Measurements from ENCODE around the gene TM4SF4.

The TM4SF4 gene

DNA sequence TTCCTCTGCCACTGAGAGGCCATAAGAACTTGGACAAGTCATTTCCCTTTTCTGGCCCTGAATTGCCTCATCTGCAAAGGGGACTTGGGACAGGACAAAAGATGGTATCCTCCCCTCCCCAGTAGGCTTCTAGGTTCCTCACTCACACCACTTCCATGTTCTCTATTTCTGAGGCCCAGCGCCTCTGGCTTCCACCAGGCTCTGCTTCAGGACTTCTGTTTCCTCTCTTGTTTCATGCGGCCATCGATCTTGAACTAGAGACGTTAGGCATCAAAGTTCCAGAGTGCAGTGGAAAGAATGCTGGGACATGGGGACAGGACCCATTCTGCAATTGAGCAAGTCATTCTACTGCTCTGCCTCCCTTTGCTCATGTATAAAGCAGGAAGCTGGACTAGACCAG lies 1.7 kb downstream of the TM4SF4 start:
- no peak overlapping the region for H3K4me3 ChIP-seq (ENCODE audit: low read depth, low read length)
- DNase-seq (ENCODE audit: low read depth, low spot score) = no peak
- TF ChIP-seq, protein P1, sequence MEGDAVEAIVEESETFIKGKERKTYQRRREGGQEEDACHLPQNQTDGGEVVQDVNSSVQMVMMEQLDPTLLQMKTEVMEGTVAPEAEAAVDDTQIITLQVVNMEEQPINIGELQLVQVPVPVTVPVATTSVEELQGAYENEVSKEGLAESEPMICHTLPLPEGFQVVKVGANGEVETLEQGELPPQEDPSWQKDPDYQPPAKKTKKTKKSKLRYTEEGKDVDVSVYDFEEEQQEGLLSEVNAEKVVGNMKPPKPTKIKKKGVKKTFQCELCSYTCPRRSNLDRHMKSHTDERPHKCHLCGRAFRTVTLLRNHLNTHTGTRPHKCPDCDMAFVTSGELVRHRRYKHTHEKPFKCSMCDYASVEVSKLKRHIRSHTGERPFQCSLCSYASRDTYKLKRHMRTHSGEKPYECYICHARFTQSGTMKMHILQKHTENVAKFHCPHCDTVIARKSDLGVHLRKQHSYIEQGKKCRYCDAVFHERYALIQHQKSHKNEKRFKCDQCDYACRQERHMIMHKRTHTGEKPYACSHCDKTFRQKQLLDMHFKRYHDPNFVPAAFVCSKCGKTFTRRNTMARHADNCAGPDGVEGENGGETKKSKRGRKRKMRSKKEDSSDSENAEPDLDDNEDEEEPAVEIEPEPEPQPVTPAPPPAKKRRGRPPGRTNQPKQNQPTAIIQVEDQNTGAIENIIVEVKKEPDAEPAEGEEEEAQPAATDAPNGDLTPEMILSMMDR (IDR thresholded peaks at IDR 0.05; ENCODE audit: low read depth, low read length) = no peak
- in situ Hi-C loops (cut with HindIII; ENCODE audit: low sequenced_read_pairs) = no loop called here

DNA sequence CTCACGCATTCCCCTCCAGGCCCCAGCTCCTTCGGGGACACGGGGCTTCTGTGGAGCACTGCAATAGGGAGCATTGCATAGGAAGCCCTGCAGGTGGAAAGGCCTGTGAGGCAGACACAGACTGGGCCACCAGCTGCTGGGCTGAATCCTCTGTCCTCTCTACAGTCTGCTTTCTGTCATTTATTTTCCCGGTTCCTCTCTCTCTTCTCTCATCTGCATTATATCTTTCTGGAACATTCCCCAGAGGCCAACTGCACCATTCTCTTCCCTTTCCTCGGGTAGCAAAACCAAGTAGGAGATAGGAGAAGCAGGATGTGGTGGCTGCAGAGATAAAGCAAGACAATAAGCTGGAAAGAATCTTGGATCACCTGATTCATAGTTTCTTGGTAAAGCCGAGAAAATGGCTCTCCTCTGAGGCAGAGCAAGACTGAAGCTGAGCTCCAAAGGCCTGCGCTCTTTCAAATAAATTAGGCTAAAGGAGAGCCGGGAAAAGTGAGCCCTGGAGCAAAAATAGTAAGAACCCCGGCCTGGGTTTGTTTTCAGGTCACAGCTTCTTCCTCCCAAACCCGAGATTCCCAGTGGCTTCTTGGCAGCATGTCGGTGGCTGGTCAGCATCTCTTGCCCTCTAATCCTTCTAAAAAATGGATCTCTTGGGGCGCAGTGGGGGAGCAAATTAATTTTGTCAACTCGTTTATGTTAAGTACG lies 5.3 kb downstream of the TM4SF4 start:
- no peak for DNase-seq (ENCODE audit: low read depth, low spot score)
- no peak overlapping the region for H3K4me3 ChIP-seq (ENCODE audit: low read depth, low read length)
- TF ChIP-seq, protein P1 (IDR thresholded peaks at IDR 0.05; ENCODE audit: low read depth, low read length) = no peak
- in situ Hi-C loops (cut with HindIII; ENCODE audit: low sequenced_read_pairs) = no loop called here

GRCh38 chr3:149480326-149481017 lies 6.0 kb downstream of the TM4SF4 start:
- H3K4me3 ChIP-seq (ENCODE audit: low read depth, low read length) = no peak overlapping the region
- DNase-seq (ENCODE audit: low read depth, low spot score) = peak; percentile 91
- TF ChIP-seq, protein P1 (IDR thresholded peaks at IDR 0.05; ENCODE audit: low read depth, low read length) = peak; percentile 96
- in situ Hi-C loops (cut with HindIII; ENCODE audit: low sequenced_read_pairs) = no loop called here

DNA sequence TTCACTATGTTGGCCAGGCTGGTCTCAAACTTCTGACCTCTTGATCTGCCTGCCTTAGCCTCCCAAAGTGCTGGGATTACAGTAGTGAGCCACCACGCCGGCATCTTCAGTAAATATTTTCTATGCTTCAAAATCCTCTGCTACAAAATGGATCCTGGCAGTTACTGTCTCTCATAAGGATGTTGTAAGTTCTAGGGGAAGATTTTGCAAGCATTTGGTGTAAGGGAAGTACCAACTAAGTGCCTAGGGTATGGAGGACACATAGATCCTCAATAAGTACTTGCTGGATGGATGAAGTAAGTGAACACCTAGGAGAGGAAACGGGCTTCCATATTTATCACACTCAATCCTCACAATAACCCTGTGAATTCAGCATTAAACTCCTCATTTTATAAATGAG lies 6.6 kb downstream of the TM4SF4 start:
- no peak overlapping the region for H3K4me3 ChIP-seq (ENCODE audit: low read depth, low read length)
- in situ Hi-C loops (cut with HindIII; ENCODE audit: low sequenced_read_pairs) = no loop called here
- TF ChIP-seq, protein P1 (IDR thresholded peaks at IDR 0.05; ENCODE audit: low read depth, low read length) = no peak
- DNase-seq (ENCODE audit: low read depth, low spot score) = no peak

DNA sequence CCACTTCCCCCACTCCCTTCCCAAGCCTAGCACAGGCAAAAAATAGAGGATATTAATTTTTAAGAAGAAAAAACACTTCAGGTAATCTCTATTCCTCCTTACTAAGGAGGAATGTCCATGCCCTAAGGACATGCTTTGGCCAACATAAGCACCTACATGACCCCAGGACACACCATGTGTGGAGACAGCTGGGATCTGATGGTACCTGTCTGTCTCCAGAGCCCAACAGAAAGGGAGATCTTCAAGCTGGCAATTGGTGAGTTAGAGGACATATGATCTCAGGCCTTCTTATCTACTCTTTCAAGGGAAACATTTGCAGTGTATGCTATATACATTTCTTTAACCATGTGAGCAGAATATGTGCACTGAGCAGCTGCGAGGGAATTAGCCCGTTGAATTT lies 7.0 kb downstream of the TM4SF4 start:
- H3K4me3 ChIP-seq (ENCODE audit: low read depth, low read length) = no peak overlapping the region
- no peak for DNase-seq (ENCODE audit: low read depth, low spot score)
- in situ Hi-C loops (cut with HindIII; ENCODE audit: low sequenced_read_pairs) = no loop called here
- TF ChIP-seq, protein P1 (IDR thresholded peaks at IDR 0.05; ENCODE audit: low read depth, low read length) = no peak

DNA sequence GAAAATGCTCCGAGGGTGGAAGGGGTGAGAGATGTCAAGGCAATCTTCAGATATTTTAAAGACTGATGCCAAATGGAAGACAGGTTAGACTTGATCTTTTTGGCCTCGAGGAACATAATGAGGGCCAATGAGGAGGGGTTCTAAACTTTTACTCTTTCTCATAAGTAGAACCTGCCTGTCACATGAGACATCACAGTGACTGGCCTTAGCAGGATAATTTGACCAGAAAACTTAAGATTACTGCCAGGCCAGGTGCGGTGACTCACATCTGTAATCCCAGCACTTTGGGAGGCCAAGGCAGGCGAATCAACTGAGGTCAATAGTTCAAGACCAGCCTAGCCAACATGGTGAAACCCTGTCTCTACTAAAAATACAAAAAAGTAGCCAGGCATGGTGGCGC lies 12.2 kb downstream of the TM4SF4 start:
- in situ Hi-C loops (cut with HindIII; ENCODE audit: low sequenced_read_pairs) = no loop called here
- TF ChIP-seq, protein P1 (IDR thresholded peaks at IDR 0.05; ENCODE audit: low read depth, low read length) = no peak
- no peak overlapping the region for H3K4me3 ChIP-seq (ENCODE audit: low read depth, low read length)
- no peak for DNase-seq (ENCODE audit: low read depth, low spot score)
